SIG-M5 (cell line): ENCODE measurements around the gene FAM118B.
"Not testable (repeated sequence)": the region's sequence is repeated elsewhere in the genome, so short reads cannot be mapped to it uniquely, and the experiment has no call there.

Experiments used
- DNase-seq: peaks from one replicate; lab custom pipeline; 2025; lab: John Stamatoyannopoulos, UW

The FAM118B gene

DNA sequence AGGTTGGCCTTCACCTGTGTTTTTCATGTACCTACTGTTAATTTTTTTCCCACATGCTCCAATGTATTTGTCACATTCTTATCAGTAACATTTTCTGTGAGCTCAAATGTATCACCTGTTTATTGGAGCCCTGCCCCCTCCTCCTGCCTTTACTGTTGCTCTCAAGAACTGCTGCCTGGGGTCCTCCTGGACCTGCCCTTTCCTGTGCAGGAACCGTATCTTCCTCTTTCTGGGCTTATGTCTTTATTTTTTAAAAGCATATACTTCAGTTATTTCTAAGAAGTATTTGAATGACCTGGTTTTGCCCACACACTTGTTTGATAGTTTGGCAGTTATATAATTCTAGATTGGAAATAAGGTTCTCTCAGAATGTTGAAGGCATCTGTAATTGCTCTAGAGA is 5.9 kb downstream of the FAM118B start:
- DNase-seq: no peak

GRCh38 chr11:126219547-126219946 is 8.0 kb downstream of the FAM118B start:
- no peak for DNase-seq

GRCh38 chr11:126224647-126225294 is 13.2 kb downstream of the FAM118B start:
- DNase-seq: no peak

GRCh38 chr11:126225295-126225665 is 13.7 kb downstream of the FAM118B start:
- no peak for DNase-seq

GRCh38 chr11:126226334-126227084 is 14.9 kb downstream of the FAM118B start:
- DNase-seq: no peak

DNA sequence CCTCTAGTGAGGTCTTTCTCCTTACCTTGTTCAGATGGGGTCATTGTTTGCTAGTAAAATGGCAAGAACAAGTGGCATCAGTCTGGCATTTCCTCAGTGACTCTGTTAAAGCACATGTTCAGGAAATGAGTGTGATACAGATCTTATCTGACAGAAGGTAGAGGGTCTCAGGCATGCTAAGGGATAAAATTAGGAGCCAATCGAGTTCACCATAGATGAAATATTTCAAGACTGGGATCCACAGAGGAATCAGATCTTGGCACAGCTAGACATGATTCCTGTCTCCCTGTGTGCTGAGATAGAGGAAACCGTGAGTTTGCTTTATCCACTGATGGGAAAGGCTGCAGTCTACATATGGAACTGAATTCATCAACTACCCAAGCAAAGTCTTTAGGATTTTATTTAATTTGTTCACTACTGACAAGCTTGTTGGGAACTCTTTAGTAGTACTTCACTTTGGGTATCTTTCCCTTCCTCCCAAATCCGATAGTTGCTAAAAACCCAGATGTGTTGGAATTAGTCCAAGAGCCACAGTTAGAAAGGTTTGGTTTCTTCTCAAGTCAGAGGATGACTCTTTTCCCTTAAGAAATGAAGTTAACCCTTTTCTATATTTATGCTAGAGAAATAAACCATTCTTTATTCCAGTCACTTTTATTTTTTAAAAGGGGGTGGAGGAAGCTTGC is 18.4 kb downstream of the FAM118B start:
- DNase-seq: no peak

GRCh38 chr11:126231725-126232459 is 20.3 kb downstream of the FAM118B start:
- DNase-seq: no peak

DNA sequence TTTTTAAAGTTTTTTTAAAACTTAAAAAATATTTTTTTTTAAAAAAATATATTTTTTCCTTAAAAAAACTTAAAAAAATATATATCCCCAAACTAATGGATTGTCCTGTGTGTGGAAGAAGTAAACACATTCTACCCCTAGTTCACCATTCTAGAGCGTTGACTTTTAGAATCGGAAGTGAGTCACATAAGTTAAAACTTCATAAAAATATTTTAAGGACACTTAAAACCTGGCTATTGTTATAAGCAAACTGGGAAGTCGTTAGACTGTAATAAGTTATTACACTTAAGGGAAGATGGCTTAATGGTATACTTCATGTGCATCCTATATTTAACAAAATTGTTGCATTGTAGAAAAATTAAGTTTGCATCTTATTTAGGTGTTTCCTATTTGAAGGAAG is 21.1 kb downstream of the FAM118B start:
- no peak for DNase-seq

DNA sequence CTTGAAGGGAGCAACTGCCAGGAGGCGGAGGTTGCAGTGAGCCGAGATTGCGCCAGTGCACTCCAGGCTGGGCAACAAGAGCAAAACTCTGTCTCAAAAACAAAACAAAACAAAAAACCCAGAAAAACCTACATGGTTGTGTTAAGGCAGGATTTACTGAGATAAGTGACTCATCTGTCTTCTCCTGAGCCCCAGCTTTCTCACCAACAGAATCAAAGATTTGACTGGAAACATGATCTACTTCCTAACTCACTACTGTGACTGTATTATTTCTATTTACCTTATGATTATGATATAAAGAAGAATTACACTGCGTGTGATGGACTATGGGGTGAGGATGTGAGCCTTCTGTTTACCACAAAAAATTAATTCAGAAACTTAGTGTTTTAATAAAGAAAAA is 21.8 kb downstream of the FAM118B start:
- DNase-seq: no peak

- DNase-seq: no peak
These were observed 35.1 kb downstream of the FAM118B start for GRCh38 chr11:126246636-126247035.

DNA sequence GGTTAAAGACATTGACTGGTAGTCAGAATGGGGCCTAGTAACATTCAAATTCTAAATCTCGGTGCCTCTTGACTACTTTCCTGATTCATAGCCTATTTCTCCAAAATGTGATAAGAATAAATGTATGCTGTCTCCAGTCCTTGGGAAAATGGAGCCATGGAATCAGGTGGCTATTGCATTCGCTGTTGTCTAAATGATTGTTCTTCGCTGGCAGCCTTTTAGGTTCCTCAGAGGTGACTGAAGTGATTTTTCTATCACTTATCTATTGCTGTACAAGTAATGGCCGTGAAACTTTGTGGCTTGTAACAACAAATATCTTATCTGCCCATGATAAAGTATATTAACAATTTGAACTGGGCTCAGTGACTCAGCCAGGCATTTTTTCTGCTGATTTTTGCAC is 41.7 kb downstream of the FAM118B start:
- DNase-seq: no peak

DNA sequence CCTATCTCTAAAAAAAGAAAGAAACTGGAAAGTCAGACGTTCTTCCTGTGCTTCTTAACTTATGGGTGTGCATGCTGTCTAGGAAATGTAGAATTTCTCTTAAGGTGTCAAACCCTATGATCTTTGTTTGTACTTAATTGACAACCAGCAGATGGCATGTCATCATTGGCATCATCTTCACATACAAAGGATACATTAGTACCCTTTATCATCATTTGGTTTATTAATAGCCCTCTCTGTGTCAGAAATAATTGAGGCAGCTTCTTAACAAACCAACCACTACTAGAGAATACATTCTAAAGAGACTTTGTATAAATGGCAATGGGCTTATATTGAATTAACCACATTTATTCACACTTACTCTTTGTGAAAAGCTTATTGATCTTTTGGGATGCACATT is 43.2 kb downstream of the FAM118B start:
- DNase-seq: no peak

GRCh38 chr11:126255507-126255906 is 43.9 kb downstream of the FAM118B start:
- not testable (repeated sequence) for DNase-seq

DNA sequence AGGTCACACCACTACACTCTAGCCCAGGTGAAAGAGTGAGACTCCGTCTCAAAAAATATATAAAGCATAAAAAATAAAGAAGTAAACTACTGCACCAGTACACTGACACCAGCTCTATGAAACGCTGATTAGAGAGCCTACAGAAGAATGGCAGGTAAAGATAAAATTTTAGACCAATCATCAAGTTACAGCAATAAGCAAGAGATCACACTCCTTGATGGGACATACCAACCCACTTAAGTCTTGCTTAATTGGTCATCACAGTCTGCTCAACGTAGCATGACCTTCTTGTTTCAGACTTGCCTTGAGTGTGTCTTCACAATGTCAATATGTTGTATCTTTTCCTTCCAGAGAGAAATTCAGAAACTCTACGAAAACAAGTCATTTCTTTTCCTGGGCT is 44.6 kb downstream of the FAM118B start:
- no peak for DNase-seq

- no peak for DNase-seq
These were observed 45.6 kb downstream of the FAM118B start for GRCh38 chr11:126257144-126257543.

DNA sequence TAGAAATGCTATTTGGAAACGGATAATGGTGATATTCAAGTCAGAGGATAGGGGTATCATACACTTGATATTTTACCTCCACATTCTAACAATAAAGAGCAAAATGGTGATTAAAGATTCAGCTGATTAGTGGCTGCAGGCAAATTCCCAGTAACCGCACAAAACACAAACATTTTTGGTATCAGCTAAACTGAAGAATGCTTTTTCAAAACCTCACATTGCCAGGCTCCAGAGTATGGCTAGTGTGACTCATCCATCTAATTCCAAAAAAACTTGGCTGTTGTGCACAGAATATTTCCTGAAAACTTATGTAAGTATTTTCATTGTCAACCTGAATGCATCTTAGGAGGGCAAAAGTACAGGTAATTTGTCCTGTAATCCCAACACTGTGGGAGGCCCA is 46.2 kb downstream of the FAM118B start:
- no peak for DNase-seq

- DNase-seq: no peak
These were observed 50.6 kb downstream of the FAM118B start for GRCh38 chr11:126262216-126262615.

DNA sequence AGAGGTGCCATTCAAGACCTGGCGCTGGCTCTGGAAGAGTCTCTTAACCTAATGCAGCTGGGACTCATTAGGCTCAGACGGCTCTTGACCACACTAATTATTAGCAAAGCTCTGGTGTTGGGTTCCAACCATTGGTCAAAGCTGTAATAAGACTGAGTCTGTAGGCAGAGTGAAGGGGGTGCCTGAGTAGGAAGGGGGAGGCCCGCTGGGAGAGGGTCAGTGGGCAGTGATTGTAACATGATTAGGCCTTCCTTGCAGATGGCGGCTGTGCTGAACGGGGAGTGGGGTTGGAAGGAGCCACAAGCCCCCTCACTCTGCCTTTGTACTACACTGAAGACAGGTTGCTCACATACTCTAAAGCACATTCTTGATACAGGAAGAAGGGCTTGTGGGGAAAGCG is 51.9 kb downstream of the FAM118B start:
- DNase-seq: no peak

- no peak for DNase-seq
These were observed 54.2 kb downstream of the FAM118B start for GRCh38 chr11:126265811-126266210.

GRCh38 chr11:126267650-126268049 is 56.1 kb downstream of the FAM118B start:
- no peak for DNase-seq

DNA sequence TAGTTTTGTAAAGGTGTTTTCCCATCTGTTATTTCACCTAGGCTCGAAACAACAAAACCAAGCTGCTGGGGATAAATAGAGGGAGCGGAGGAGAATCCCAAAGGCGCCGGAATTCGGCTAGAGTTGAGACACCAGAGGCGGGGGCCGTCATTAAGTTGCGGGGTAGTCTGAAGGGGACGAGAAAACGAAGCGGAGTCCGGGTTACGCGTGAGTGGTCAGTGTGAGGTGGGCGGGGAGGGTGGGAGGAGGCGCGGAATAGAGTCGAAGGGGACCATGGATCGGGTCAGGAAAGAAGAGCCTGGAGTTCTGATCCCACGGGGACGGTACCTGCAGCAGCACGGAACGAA is 56.8 kb downstream of the FAM118B start:
- no peak for DNase-seq

DNA sequence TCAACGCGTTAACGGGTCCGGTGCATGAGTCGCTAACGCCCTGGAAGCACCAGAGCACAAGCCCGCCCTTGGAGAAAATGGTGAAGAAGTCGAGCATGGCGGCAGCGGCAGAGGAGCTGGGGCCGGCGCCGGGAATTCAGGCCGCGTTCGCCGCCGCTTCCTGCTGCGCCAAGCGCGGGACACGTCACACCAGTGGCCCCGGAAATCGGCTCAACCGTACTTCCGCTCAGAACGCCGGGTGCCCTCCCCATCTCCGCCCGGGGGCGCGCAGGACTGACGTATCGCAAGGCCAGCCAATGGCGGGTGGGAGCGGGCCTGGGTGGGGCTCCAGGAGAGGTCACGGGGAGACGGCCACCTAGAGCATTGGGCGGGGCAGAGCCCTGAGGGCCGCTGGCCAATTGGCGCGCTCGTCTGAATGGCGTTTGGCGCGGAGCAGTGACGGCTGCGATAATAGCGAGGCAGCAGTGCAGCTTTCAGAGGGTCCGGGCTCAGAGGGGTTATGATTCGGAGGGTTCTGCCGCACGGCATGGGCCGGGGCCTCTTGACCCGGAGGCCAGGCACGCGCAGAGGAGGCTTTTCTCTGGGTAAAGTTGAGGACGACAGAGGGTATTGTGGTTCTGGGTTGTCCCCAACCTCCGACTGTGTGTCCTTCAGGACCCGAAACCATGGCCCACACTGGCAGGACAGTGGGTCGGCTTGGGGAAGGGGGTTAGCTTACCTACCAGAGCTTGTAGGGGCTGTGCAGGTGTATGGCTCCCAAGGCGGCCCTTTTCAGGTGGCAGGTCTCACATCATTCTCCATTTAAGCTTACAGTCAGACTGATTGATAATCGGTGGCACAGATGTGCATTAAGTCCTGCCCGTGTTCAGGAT is 57.4 kb downstream of the FAM118B start, which contains the start of the genes FOXRED1 and SRPRA:
Gene FOXRED1, plus strand, starts transcription at position 447 of the 872 bp plus-strand sequence. Its CDS starts 53 bp downstream, at position 500.
Gene SRPRA, minus strand, starts transcription at position 188 of the 872 bp plus-strand sequence. Its CDS starts 91 bp downstream, at position 97.
- peak; percentile 83 for DNase-seq
